ENCODE results near the gene SMIM24.

Gene SMIM24

GRCh38 chr19:3475449-3475848 is 4.9 kb downstream of the SMIM24 start:
- H3K27ac ChIP-seq (ENCODE audit: low read length) = no peak overlapping the region
- H4K20me1 ChIP-seq (ENCODE audit: insufficient read depth, low read length) = no peaks in the 10 kb centered on the region
- H3K4me3 ChIP-seq (ENCODE audit: low read length) = no peak overlapping the region
- H3K36me3 ChIP-seq (replicated peaks; ENCODE audit: low read depth, low read length) = no peaks in the 10 kb centered on the region
- no peak overlapping the region for H3K4me2 ChIP-seq (ENCODE audit: low read length)
- no peaks in the 10 kb centered on the region for H3K4me1 ChIP-seq (ENCODE audit: low read length)
- no peak for TF ChIP-seq CTCF (IDR thresholded peaks at IDR 0.05; ENCODE audit: low read depth, low read length)
- no peak for TF ChIP-seq EZH2phosphoT487 (IDR thresholded peaks at IDR 0.05; ENCODE audit: low read depth)
- H3K9ac ChIP-seq (ENCODE audit: low read length) = no peak overlapping the region
- peaks cover 14% of the 10 kb centered on the region; the same call in 1 of the 2 replicates for H3K27me3 ChIP-seq (ENCODE audit: low read depth, low read length)
- H2AFZ ChIP-seq (ENCODE audit: low read depth, low read length) = no peak overlapping the region
- no peaks in the 10 kb centered on the region for H3K79me2 ChIP-seq (ENCODE audit: low read length)
- H3K9me3 ChIP-seq (ENCODE audit: insufficient read depth, low read length) = no peaks in the 10 kb centered on the region

GRCh38 chr19:3474614-3475013 is 5.7 kb downstream of the SMIM24 start:
- Histone ChIP-seq H3K27me3 (ENCODE audit: low read depth, low read length) (peaks cover 14% of the 10 kb centered on the region; the same call in 1 of the 2 replicates), H3K4me1 (ENCODE audit: low read length) (no peaks in the 10 kb centered on the region), H2AFZ (ENCODE audit: low read depth, low read length) (no peak overlapping the region), H3K9ac (ENCODE audit: low read length) (no peak overlapping the region), H3K79me2 (ENCODE audit: low read length) (no peaks in the 10 kb centered on the region), H4K20me1 (ENCODE audit: insufficient read depth, low read length) (no peaks in the 10 kb centered on the region), H3K36me3 (replicated peaks; ENCODE audit: low read depth, low read length) (no peaks in the 10 kb centered on the region), H3K4me3 (ENCODE audit: low read length) (no peak overlapping the region), H3K27ac (ENCODE audit: low read length) (no peak overlapping the region), H3K9me3 (ENCODE audit: insufficient read depth, low read length) (no peaks in the 10 kb centered on the region), H3K4me2 (ENCODE audit: low read length) (no peak overlapping the region)
- TF ChIP-seq CTCF (IDR thresholded peaks at IDR 0.05; ENCODE audit: low read depth, low read length) = no peak
- TF ChIP-seq EZH2phosphoT487 (IDR thresholded peaks at IDR 0.05; ENCODE audit: low read depth) = no peak

DNA sequence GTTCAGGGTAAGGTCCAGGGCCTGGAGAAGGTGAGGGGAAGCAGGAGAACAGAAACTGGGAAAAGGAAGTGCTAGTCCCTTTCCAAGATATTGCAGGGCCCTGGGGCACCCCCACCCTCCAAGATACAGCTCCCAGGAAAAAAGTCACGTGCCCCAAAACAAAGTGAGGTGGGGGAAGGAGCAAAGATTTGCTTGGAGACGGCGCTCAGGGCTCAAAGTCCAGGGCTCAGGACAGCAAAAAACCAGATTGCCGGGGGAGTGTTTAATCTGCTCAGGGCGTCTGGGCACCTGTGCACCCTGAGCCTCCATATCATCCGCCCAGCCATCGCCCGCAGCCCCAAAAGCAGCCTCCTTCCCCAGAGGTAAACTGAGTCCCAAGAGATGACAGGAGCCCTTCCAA is 6.3 kb downstream of the SMIM24 start:
- Histone ChIP-seq H3K27me3 (ENCODE audit: low read depth, low read length) (peaks cover 14% of the 10 kb centered on the region; the same call in 1 of the 2 replicates), H3K79me2 (ENCODE audit: low read length) (no peaks in the 10 kb centered on the region), H3K4me3 (ENCODE audit: low read length) (no peak overlapping the region), H3K4me2 (ENCODE audit: low read length) (no peak overlapping the region), H3K9ac (ENCODE audit: low read length) (no peak overlapping the region), H3K36me3 (replicated peaks; ENCODE audit: low read depth, low read length) (no peaks in the 10 kb centered on the region), H3K4me1 (ENCODE audit: low read length) (no peaks in the 10 kb centered on the region), H4K20me1 (ENCODE audit: insufficient read depth, low read length) (no peaks in the 10 kb centered on the region), H2AFZ (ENCODE audit: low read depth, low read length) (no peak overlapping the region), H3K9me3 (ENCODE audit: insufficient read depth, low read length) (no peaks in the 10 kb centered on the region), H3K27ac (ENCODE audit: low read length) (no peak overlapping the region)
- TF ChIP-seq CTCF (IDR thresholded peaks at IDR 0.05; ENCODE audit: low read depth, low read length) (no peak), EZH2phosphoT487 (IDR thresholded peaks at IDR 0.05; ENCODE audit: low read depth) (no peak)

GRCh38 chr19:3471954-3472655 is 8.2 kb downstream of the SMIM24 start:
- TF ChIP-seq EZH2phosphoT487 (IDR thresholded peaks at IDR 0.05; ENCODE audit: low read depth) (no peak), CTCF (IDR thresholded peaks at IDR 0.05; ENCODE audit: low read depth, low read length) (peak; percentile 96)
- peaks cover 6% of the 10 kb centered on the region for H3K36me3 ChIP-seq (replicated peaks; ENCODE audit: low read depth, low read length)
- H3K4me3 ChIP-seq (ENCODE audit: low read length) = no peak overlapping the region
- H3K4me1 ChIP-seq (ENCODE audit: low read length) = no peaks in the 10 kb centered on the region
- no peak overlapping the region for H3K4me2 ChIP-seq (ENCODE audit: low read length)
- H3K27ac ChIP-seq (ENCODE audit: low read length) = no peak overlapping the region
- no peak overlapping the region for H3K9ac ChIP-seq (ENCODE audit: low read length)
- H2AFZ ChIP-seq (ENCODE audit: low read depth, low read length) = no peak overlapping the region
- no peaks in the 10 kb centered on the region for H4K20me1 ChIP-seq (ENCODE audit: insufficient read depth, low read length)
- peaks cover 14% of the 10 kb centered on the region; the same call in 1 of the 2 replicates for H3K27me3 ChIP-seq (ENCODE audit: low read depth, low read length)
- H3K79me2 ChIP-seq (ENCODE audit: low read length) = no peaks in the 10 kb centered on the region
- H3K9me3 ChIP-seq (ENCODE audit: insufficient read depth, low read length) = no peaks in the 10 kb centered on the region
